Hepatocyte (in vitro differentiated cells): Measurements from ENCODE around the gene ZNF132. TPM values are rescaled to one million over a fixed set of nuclear protein-coding genes. Genes with fewer than 3 reads are reported as not detected.
"Not testable (repeated sequence)": the region's sequence is repeated elsewhere in the genome, so short reads cannot be mapped to it uniquely, and the experiment has no call there.

Source experiments
- DNase-seq: peaks from one replicate; pipeline ENCODE4 v3.0.0-alpha.2; 2016; ENCODE audit warnings: low spot score
- H2AFZ ChIP-seq: fragments of 200-600 bp; sonication (generic); 2 replicates; pipeline ENCODE4 v1.6.0; 2016; ENCODE audit warnings: antibody characterized with exemption, mild to moderate bottlenecking
- H3K27ac ChIP-seq: fragments of 200-600 bp; sonication (generic); 2 replicates; pipeline ENCODE4 v1.5.1; 2016; ENCODE audit warnings: mild to moderate bottlenecking
- H3K27me3 ChIP-seq: fragments of 200-600 bp; sonication (generic); 2 replicates; pipeline ENCODE4 v1.6.1; 2016
- H3K36me3 ChIP-seq: fragments of 200-600 bp; sonication (generic); replicated peaks from 2 replicates; pipeline ENCODE4 v1.5.1; 2016; ENCODE audit warnings: low read depth; ENCODE audit not compliant: insufficient read depth
- H3K4me1 ChIP-seq: fragments of 200-600 bp; sonication (generic); 2 replicates; pipeline ENCODE4 v1.5.1; 2016; ENCODE audit warnings: mild to moderate bottlenecking, moderate library complexity; ENCODE audit not compliant: insufficient read depth
- H3K4me2 ChIP-seq: fragments of 200-600 bp; sonication (generic); 2 replicates; pipeline ENCODE4 v1.6.0; 2016
- H3K4me3 ChIP-seq: fragments of 200-600 bp; sonication (generic); 2 replicates; pipeline ENCODE4 v1.5.1; 2016; ENCODE audit warnings: mild to moderate bottlenecking
- H3K79me2 ChIP-seq: fragments of 200-600 bp; sonication (generic); 2 replicates; pipeline ENCODE4 v1.6.0; 2017; ENCODE audit warnings: mild to moderate bottlenecking
- H3K9me2 ChIP-seq: fragments of 200-600 bp; sonication (generic); replicated peaks from 2 replicates; pipeline ENCODE4 v1.6.0; 2017; ENCODE audit warnings: mild to moderate bottlenecking; ENCODE audit not compliant: insufficient read depth
- H3K9me3 ChIP-seq: fragments of 200-600 bp; sonication (generic); 2 replicates; pipeline ENCODE4 v1.5.1; 2016; ENCODE audit warnings: low read depth, mild to moderate bottlenecking
- H4K20me1 ChIP-seq: fragments of 200-600 bp; sonication (generic); 2 replicates; pipeline ENCODE4 v1.6.0; 2016; ENCODE audit warnings: mild to moderate bottlenecking; ENCODE audit not compliant: insufficient read depth, poor library complexity, severe bottlenecking
- CTCF ChIP-seq: fragments of 200-600 bp; sonication (generic); IDR thresholded peaks from 2 replicates; pipeline ENCODE4 v1.5.1; 2016; ENCODE audit warnings: antibody characterized with exemption, mild to moderate bottlenecking; ENCODE audit not compliant: poor library complexity
- EZH2 ChIP-seq: fragments of 200-600 bp; sonication (generic); IDR thresholded peaks from 2 replicates; pipeline ENCODE4 v1.6.1; 2016; ENCODE audit warnings: antibody characterized with exemption, mild to moderate bottlenecking, borderline replicate concordance
- EZH2phosphoT487 ChIP-seq: fragments of 200-600 bp; sonication (generic); IDR thresholded peaks from one replicate; pipeline ENCODE4 v1.6.1; 2018; ENCODE audit warnings: antibody characterized with exemption, mild to moderate bottlenecking, low read depth, moderate library complexity; ENCODE audit not compliant: unreplicated experiment, severe bottlenecking
- WGBS: methylation state at CpG from one replicate; pipeline ENCODE4 v1.1.6; 2016; ENCODE audit warnings: low lambda C conversion rate; ENCODE audit errors: missing lambda C conversion rate; 5-methylcytosine and 5-hydroxymethylcytosine counted together
- polyA plus RNA-seq: library from polyadenylated mRNA; unstranded; fragments of >200 nt; fragmentation: Nextera tagmentation; extraction: Ambion mirVana; gene quantifications from 2 replicates; pipeline ENCODE4 v1.2.1, GENCODE V29; 2016
- total RNA-seq: library from RNA; depleted of rRNA; stranded (reverse); fragments of >200 nt; gene quantifications from 2 replicates; pipeline ENCODE4 v1.2.3, GENCODE V29; 2014

ZNF132 gene
- total and polyA plus RNA-seq, 2 experiments from 2014 or later, result 0.35 to 1.0 TPM

- Histone ChIP-seq H4K20me1 (no peaks in the 10 kb centered on the region), H3K4me1 (peaks cover 8% of the 10 kb centered on the region), H3K9me2 (no peaks in the 10 kb centered on the region), H3K4me3 (peak within 1 kb of the TSS; percentile 61), H3K79me2 (peaks cover 40% of the 10 kb centered on the region), H3K9me3 (no peaks in the 10 kb centered on the region), H3K4me2 (peak within 1 kb of the TSS; percentile 97), H3K27me3 (no peaks in the 10 kb centered on the region), H3K27ac (peak within 1 kb of the TSS; percentile 95), H3K36me3 (no peaks in the 10 kb centered on the region), H2AFZ (peak within 1 kb of the TSS; percentile 98)
- DNase-seq, result peak; percentile 97
- 1% methylated on average over 84 of the region's 100 CpGs for WGBS
- TF ChIP-seq CTCF (peak; percentile 3), EZH2 (no peak)
These were observed 31.6 kb downstream of the ZNF132 start, which contains the start of gene ZNF584 for GRCh38 chr19:58408152-58409009. Gene ZNF584 (plus strand): TSS chr19:58408649. CDS start chr19:58409148, 499 bp downstream.

GRCh38 chr19:58407658-58408151 is 32.2 kb downstream of the ZNF132 start:
- Histone ChIP-seq H2AFZ (peak overlapping the region; percentile 65), H3K4me2 (peak overlapping the region; percentile 90), H3K27ac (peak overlapping the region; percentile 95), H3K4me1 (peaks cover 8% of the 10 kb centered on the region), H3K9me3 (no peaks in the 10 kb centered on the region), H3K9me2 (no peaks in the 10 kb centered on the region), H3K79me2 (peaks cover 45% of the 10 kb centered on the region), H3K27me3 (no peaks in the 10 kb centered on the region), H3K4me3 (peak overlapping the region; percentile 61), H3K36me3 (no peaks in the 10 kb centered on the region), H4K20me1 (no peaks in the 10 kb centered on the region)
- TF ChIP-seq EZH2 (no peak), EZH2phosphoT487 (no peak), CTCF (no peak)
- 24% methylated on average over 22 of the region's 22 CpGs for WGBS
- peak; percentile 46 for DNase-seq

GRCh38 chr19:58406818-58407657 is 32.9 kb downstream of the ZNF132 start:
- peaks cover 48% of the 10 kb centered on the region for H3K79me2 ChIP-seq
- no peaks in the 10 kb centered on the region for H3K9me3 ChIP-seq
- 83% methylated on average over 10 of the region's 10 CpGs for WGBS
- H4K20me1 ChIP-seq, result no peaks in the 10 kb centered on the region
- H3K4me3 ChIP-seq, result peak overlapping the region; percentile 61
- peak overlapping the region; percentile 90 for H3K4me2 ChIP-seq
- TF ChIP-seq EZH2, result no peak
- TF ChIP-seq CTCF, result peak; percentile 35
- peak overlapping the region; percentile 95 for H3K27ac ChIP-seq
- H3K27me3 ChIP-seq, result no peaks in the 10 kb centered on the region
- no peaks in the 10 kb centered on the region for H3K36me3 ChIP-seq
- no peaks in the 10 kb centered on the region for H3K9me2 ChIP-seq
- H2AFZ ChIP-seq, result no peak overlapping the region
- DNase-seq, result peak; percentile 26
- H3K4me1 ChIP-seq, result peaks cover 10% of the 10 kb centered on the region

GRCh38 chr19:58403920-58404478 is 36.0 kb downstream of the ZNF132 start:
- peaks cover 17% of the 10 kb centered on the region for H3K4me1 ChIP-seq
- H3K36me3 ChIP-seq, H4K20me1 ChIP-seq, H2AFZ ChIP-seq, H3K9me2 ChIP-seq, H3K4me3 ChIP-seq, H3K4me2 ChIP-seq, H3K9me3 ChIP-seq, H3K27me3 ChIP-seq: not testable (repeated sequence)
- peaks cover 30% of the 10 kb centered on the region for H3K79me2 ChIP-seq
- peak; percentile 53 for DNase-seq
- WGBS, result 68% methylated on average over 5 of the region's 5 CpGs
- H3K27ac ChIP-seq, result peak overlapping the region; percentile 58
